IPS DF 19.7 (cell line): ENCODE measurements around the gene C13orf42.
A peak's percentile ranks its signal among the peaks of the same experiment; 100 is the strongest.

Source experiments
- DNase-seq: peaks from one replicate; pipeline ENCODE4 v3.0.0-alpha.2; 2013; ENCODE audit warnings: low read depth, low spot score

C13orf42 gene

GRCh38 chr13:51065372-51066090 lies 45.5 kb downstream of the C13orf42 start:
- DNase-seq, result no peak

GRCh38 chr13:51064753-51065152 lies 46.3 kb downstream of the C13orf42 start:
- DNase-seq, result no peak

DNA sequence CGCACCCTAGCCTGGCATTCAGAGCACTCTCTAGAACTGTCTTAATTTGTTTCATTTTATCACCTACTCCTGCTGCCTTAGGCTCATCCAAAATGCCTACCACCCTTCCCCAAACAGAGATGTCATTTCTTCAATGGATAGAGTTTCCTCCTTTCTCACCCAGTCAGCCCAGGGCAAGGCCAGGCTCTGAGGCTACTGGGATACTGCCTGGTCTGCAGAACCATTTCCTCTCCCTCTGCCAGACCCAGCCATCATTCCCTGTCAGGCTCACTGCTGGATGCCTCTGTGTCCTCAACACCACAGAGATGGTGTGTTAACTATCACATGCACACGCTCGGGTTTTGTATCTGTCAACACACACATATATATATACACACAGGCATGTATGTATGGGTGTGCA lies 47.2 kb downstream of the C13orf42 start:
- no peak for DNase-seq

DNA sequence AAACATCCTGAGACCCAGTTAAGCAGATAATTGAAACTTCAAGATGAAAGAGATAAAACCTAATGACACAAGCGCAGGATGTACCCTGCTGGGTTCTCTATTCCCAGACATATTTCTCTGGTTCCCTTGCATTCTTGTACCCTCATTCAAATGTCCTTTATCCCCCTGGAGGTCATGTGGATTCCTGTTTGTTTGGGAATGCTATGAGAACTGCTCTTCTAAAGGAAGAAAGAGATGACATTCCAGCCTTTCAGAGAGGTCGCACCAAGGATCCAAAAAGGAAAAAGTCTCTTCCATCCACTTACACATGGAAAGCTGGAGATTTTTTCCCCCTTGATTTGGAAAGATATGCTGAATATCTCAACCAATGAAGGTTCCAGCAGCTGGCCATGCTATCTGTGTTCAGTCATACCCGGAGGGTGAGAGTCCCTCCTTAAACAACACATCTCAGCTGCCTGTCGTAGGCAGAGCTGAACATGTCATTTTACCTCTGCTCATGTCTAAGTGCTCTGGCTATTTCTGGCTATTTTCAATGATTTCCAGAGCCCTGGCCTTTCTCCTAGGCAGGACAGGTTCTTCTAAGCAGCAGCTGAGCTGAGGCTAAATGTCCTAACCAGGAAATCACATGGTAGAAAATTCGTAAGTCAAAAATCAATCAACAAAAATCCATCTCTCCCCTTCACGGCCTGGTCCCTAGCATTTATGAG lies 52.5 kb downstream of the C13orf42 start:
- peak; percentile 48 for DNase-seq

GRCh38 chr13:51057906-51058305 lies 53.2 kb downstream of the C13orf42 start:
- DNase-seq, result no peak

DNA sequence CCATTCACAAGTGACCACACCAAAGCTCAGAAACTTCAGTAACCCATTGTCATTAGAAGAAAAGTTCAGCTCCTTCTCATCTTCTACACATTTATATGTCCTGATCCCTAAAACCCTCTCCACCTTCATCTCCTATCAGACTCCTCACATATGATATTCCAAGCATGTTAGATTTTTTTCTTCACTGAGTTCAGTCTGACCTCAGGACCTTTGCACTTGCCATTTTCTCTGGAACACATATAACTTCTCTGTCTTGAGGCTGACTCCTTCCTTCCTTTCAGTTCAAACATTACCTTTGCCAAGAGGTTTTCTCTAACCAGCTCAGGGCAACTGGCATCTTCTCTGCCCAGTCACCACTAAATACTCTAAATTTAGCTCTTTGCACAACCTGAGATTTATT lies 54.1 kb downstream of the C13orf42 start:
- DNase-seq, result no peak

DNA sequence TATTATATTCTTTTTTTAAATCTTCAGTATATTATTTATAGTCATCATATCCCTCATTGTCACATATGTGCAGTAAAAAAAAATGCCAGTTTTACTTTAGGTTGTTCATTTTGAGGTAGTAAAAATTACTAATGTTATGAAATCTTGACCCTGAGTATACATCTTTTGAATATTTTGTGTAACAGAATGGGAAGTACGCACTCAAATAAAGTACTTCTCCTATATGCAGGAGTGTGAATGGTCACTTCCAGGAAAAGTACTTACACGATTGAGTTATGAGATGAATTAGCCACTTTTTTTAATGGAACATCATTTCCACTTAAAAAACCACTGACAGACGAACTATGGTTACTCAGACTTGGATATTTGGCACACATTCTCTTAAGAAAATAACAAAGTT lies 58.5 kb downstream of the C13orf42 start:
- no peak for DNase-seq

- no peak for DNase-seq
These were observed 60.8 kb downstream of the C13orf42 start for GRCh38 chr13:51050021-51050830.

- DNase-seq, result no peak
These were observed 62.5 kb downstream of the C13orf42 start for GRCh38 chr13:51048616-51049015.

DNA sequence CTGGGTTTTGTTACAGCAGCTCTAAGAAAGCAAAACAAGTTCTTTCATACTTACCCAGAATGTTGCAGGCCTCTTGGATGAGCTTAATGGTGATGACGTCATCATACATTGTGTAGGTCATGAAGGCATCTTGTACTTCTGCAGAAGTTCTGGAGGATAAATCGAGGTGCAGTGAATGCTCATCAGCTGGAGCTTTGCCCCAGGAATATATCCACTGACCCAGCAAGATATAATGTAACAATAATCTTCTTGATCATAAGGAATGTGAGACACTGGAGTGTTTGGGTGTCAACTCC lies 63.0 kb downstream of the C13orf42 start:
- DNase-seq, result no peak

DNA sequence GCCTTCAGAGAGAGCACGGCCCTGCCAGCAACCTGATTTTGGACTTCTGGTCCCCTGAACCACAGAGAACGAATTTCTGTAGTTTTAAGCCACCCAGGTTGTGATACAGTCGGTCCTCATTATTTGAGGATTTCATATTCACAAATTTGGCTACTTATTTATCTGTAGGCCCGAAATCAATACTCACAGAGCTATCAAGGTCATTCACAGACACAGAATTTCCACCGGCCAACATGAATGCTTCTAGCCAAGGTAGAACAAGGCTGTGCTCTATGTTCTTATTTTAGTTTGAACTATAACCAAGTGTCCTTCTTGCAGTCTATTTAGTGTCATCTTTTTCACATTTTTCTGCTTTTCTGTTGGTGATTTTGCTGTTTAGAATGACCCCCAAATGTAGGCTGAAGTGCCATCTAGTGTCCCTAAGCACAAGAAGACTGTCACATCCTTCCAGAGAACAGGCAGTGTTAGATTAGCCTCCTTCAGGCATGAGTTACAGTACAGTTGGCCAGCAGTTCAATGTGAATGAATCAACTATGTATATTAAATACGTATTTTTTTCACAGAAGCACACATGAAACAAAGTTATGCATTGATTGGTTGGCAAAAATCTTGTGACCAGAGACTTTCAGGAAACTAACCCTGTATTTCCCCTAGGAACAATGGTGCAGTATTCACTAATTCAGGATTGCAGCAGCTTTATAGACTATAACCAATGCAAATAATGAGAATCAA lies 63.5 kb downstream of the C13orf42 start:
- DNase-seq, result no peak

- DNase-seq, result no peak
These were observed 65.6 kb downstream of the C13orf42 start for GRCh38 chr13:51045451-51045850.

DNA sequence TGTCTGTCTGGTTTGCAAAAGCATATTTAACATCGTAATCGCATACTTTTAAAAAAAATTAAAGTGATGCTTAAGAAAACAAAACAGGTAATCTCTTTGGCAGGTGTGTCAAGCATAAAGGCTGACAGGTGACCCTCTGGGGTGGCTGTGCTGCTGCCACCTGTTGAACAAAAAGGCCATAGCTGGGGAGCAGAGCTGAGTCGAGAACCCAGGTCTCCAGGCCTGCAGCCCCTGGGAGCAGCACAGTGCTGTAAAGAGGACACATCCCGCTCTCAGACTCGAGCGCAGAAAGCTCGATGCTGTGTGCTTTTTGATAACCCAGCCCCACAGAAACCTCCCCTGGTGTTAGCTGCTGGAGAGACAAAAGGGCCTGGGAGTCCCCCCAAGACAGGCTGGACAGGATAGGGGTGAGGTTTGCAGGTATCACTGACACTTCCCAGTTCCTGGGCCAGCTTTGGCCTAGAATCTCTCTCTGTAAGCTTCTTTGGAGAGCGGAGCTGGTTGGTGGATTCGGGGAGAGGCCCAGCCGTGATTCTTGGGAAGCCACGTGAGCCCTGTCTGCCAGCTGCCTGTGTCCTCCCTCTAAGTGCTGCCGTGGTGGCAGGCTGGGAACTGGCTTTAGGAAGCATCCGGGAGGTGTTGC lies 66.9 kb downstream of the C13orf42 start:
- DNase-seq, result no peak

GRCh38 chr13:51043310-51043709 lies 67.8 kb downstream of the C13orf42 start:
- no peak for DNase-seq

GRCh38 chr13:51041710-51042109 lies 69.4 kb downstream of the C13orf42 start:
- DNase-seq, result no peak

- DNase-seq, result no peak
These were observed 69.9 kb downstream of the C13orf42 start for GRCh38 chr13:51041126-51041525.

GRCh38 chr13:51040431-51040830 lies 70.6 kb downstream of the C13orf42 start:
- no peak for DNase-seq

- no peak for DNase-seq
These were observed 74.7 kb downstream of the C13orf42 start for GRCh38 chr13:51036418-51036817.

- DNase-seq, result no peak
These were observed 75.1 kb downstream of the C13orf42 start for GRCh38 chr13:51035978-51036377.

- DNase-seq, result no peak
These were observed 75.6 kb downstream of the C13orf42 start for GRCh38 chr13:51035469-51035868.

DNA sequence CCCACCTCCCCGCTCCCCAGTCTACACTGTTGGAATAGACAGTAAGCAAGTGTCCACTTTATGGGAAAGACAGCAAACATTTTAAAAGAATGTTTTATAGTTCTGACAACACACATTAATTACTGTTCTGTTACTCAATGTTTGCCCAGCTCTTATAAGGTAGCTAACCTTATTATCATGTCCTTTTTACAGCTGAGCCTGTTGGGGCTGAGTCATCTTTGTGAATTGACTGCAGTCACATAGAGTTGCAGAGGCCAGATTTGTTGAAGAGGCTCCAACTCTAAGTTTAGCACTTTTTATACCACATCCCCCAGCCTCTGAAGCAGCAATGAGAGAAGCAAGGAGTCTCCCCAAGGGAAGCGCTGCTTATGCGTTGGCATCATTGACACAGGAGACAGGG lies 76.2 kb downstream of the C13orf42 start:
- DNase-seq, result no peak
